ENCODE measurements around the gene SMYD3. TPM values are rescaled to one million over a fixed set of nuclear protein-coding genes. Genes with fewer than 3 reads are reported as not detected.

The SMYD3 gene
- total RNA-seq, 2 donors from 2014 or later = 8.8 to 19.0 TPM

GRCh38 chr1:246418565-246419312 is 88.3 kb downstream of the SMYD3 start:
- no peak overlapping the region for H3K27ac ChIP-seq
- no peak for ATAC-seq (ENCODE audit: insufficient number of reproducible peaks, low FRiP score, low read depth)
- H3K9me3 ChIP-seq = no peaks in the 10 kb centered on the region
- TF ChIP-seq, protein P1, sequence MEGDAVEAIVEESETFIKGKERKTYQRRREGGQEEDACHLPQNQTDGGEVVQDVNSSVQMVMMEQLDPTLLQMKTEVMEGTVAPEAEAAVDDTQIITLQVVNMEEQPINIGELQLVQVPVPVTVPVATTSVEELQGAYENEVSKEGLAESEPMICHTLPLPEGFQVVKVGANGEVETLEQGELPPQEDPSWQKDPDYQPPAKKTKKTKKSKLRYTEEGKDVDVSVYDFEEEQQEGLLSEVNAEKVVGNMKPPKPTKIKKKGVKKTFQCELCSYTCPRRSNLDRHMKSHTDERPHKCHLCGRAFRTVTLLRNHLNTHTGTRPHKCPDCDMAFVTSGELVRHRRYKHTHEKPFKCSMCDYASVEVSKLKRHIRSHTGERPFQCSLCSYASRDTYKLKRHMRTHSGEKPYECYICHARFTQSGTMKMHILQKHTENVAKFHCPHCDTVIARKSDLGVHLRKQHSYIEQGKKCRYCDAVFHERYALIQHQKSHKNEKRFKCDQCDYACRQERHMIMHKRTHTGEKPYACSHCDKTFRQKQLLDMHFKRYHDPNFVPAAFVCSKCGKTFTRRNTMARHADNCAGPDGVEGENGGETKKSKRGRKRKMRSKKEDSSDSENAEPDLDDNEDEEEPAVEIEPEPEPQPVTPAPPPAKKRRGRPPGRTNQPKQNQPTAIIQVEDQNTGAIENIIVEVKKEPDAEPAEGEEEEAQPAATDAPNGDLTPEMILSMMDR (IDR thresholded peaks at IDR 0.05) = no peak
- no peak for DNase-seq (ENCODE audit: low spot score)
- no peak overlapping the region for H3K4me3 ChIP-seq
- no peaks in the 10 kb centered on the region for H3K36me3 ChIP-seq
- no peaks in the 10 kb centered on the region for H3K4me1 ChIP-seq (ENCODE audit: control insufficient read depth in 1 of 2, low read depth in 2 of 2)
- H3K27me3 ChIP-seq (replicated peaks; ENCODE audit: insufficient read depth) = no peaks in the 10 kb centered on the region

DNA sequence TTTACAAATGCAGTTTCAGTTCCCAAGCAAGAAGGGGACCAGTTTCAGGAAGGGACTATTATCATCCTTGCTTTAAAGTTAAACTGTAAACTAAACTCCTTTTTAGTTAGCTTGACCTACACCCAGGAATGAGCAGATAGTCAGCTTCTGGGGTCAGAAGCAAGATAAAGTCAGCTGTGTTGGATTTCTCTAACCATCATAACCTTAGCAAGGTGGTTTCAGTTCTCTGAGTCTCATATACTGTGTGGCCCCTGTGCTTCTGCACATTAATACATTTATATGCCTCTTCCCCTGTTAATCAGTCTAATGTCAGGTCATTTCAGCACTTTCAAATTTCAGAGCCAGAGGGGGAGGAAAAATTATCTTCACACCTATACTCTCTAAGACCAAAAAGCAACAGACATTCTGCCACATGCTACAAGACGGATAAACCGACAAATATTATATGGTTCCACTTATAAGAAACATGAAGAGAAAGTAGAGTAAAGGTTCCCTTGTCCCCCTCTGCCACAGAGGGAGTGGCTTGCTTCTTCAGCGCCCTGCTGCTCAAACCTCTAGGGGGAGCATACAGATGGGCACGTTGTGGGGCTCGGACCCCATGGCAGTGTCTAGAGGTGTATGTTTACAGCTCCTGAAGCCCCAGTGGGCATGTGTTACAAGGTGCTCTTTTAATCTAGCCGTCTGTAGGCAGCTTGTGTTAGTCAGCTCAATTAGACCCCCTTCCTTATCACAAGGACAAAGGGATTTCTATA is 89.1 kb downstream of the SMYD3 start:
- ATAC-seq (ENCODE audit: insufficient number of reproducible peaks, low FRiP score, low read depth) (no peak), DNase-seq (ENCODE audit: low spot score) (no peak)
- H3K27me3 ChIP-seq (replicated peaks; ENCODE audit: insufficient read depth) = no peaks in the 10 kb centered on the region
- no peaks in the 10 kb centered on the region for H3K36me3 ChIP-seq
- TF ChIP-seq, protein P1 (IDR thresholded peaks at IDR 0.05) = no peak
- no peak overlapping the region for H3K4me3 ChIP-seq
- no peaks in the 10 kb centered on the region for H3K9me3 ChIP-seq
- H3K27ac ChIP-seq = no peak overlapping the region
- H3K4me1 ChIP-seq (ENCODE audit: control insufficient read depth in 1 of 2, low read depth in 2 of 2) = no peaks in the 10 kb centered on the region

DNA sequence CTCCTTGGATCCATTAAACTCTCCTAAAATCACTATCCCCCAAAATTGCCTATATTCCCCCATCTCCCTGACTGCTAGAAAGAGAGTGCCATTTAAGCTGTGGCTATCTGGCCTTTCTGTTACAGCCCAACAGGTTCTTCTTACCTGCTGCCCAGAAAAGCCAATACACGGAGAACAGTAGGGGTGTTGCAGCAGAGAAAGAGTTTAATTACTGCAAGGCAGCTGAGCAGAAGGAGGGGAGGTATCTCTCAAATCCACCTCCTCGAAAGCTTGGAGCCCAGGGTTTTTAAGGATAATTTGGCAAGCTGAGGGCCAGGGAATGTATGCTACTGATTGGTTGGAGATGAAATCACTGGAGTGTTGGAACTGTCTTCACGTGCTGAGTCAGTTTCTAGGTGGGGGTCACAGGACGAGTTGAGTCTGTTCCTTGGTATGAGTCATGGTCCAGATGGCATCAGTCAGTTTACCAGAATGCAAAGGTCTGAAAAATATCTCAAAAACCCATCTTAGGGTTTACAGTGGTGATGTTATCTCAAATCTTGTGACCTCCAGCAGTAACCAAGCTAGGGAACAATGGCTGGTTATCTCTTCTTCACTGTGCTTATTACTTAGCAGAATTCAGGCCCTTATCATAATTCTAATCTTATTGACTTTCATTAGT is 89.8 kb downstream of the SMYD3 start:
- ATAC-seq (ENCODE audit: insufficient number of reproducible peaks, low FRiP score, low read depth) (no peak), DNase-seq (ENCODE audit: low spot score) (no peak)
- H3K4me3 ChIP-seq = no peak overlapping the region
- no peaks in the 10 kb centered on the region for H3K4me1 ChIP-seq (ENCODE audit: control insufficient read depth in 1 of 2, low read depth in 2 of 2)
- no peaks in the 10 kb centered on the region for H3K36me3 ChIP-seq
- TF ChIP-seq, protein P1 (IDR thresholded peaks at IDR 0.05) = no peak
- no peak overlapping the region for H3K27ac ChIP-seq
- H3K9me3 ChIP-seq = no peaks in the 10 kb centered on the region
- no peaks in the 10 kb centered on the region for H3K27me3 ChIP-seq (replicated peaks; ENCODE audit: insufficient read depth)

DNA sequence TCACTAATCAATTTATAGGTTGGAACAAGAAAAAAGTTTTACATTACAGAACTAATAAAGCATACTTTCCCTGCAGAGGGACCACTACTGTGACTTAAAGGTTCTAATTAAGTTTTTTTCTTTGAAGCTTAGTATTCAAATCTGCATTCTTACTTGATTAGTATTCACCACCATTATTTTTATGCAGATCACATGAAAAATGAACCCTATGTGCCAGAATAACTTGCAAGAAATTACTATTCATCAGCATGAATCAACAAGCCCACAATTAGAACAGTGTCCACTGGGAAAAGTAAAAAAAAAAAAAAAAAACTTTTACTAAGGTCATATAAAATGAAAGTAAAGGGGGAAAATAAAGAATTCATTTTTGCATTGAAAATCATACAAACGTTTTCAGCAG is 90.8 kb downstream of the SMYD3 start:
- TF ChIP-seq, protein P1 (IDR thresholded peaks at IDR 0.05) = no peak
- ATAC-seq (ENCODE audit: insufficient number of reproducible peaks, low FRiP score, low read depth) (no peak), DNase-seq (ENCODE audit: low spot score) (no peak)
- Histone ChIP-seq H3K27me3 (replicated peaks; ENCODE audit: insufficient read depth) (no peaks in the 10 kb centered on the region), H3K9me3 (no peaks in the 10 kb centered on the region), H3K36me3 (no peaks in the 10 kb centered on the region), H3K27ac (no peak overlapping the region), H3K4me3 (no peak overlapping the region), H3K4me1 (ENCODE audit: control insufficient read depth in 1 of 2, low read depth in 2 of 2) (no peaks in the 10 kb centered on the region)

DNA sequence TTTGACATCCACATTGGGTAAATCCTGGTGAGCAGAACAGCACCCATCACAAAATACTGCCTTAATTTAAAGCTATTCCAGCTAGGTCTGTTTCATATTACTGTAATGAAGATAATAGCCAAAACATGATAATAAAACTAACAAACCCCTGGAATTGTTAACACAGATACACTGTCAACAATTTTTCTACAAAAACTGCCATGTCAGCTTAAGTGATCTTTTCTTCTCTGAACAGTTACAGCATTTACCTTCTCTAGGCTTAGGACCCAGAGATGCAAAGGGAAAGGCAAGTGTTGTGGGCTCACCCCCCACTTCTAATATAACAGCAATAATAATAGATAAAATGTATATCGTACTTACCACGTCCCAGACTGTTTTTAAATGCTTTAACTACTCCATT is 92.1 kb downstream of the SMYD3 start:
- ATAC-seq (ENCODE audit: insufficient number of reproducible peaks, low FRiP score, low read depth) = no peak
- no peak overlapping the region for H3K27ac ChIP-seq
- no peak for DNase-seq (ENCODE audit: low spot score)

More for the DNA sequence above, 92.1 kb downstream of the SMYD3 start:
- H3K4me1 ChIP-seq (ENCODE audit: control insufficient read depth in 1 of 2, low read depth in 2 of 2) = no peaks in the 10 kb centered on the region
- no peaks in the 10 kb centered on the region for H3K9me3 ChIP-seq
- H3K27me3 ChIP-seq (replicated peaks; ENCODE audit: insufficient read depth) = no peaks in the 10 kb centered on the region
- no peaks in the 10 kb centered on the region for H3K36me3 ChIP-seq
- no peak overlapping the region for H3K4me3 ChIP-seq
- TF ChIP-seq, protein P1 (IDR thresholded peaks at IDR 0.05) = no peak
